OCI-LY7 (cell line): ENCODE data around the gene SP100. TPM values are rescaled to one million over a fixed set of nuclear protein-coding genes. Genes with fewer than 3 reads are reported as not detected.

Experiments used
- Bru-seq: library from RNA; stranded (reverse); fragments of 400-500 nt; gene quantifications from one replicate; lab custom pipeline; 2021; lab: Mats Ljungman, UMichigan
- BruChase-seq, 2 experiments: library from RNA; stranded (reverse); fragments of 400-500 nt; gene quantifications; one replicate each; lab custom pipeline; 2021; lab: Mats Ljungman, UMichigan
- BruUV-seq: library from RNA; stranded (reverse); fragments of 400-500 nt; replicated peaks from 2 replicates; lab custom pipeline; 2021; lab: Mats Ljungman, UMichigan
- CTCF ChIA-PET: fragments of 300-600 bp; sonication (Branson Sonifier 250); formaldehyde crosslinking; loops from one replicate; lab custom pipeline; 2022; ENCODE audit warnings: antibody characterized with exemption; ENCODE audit not compliant: unreplicated experiment; lab: Charles Lee
- POLR2A ChIA-PET: fragments of 300-600 bp; sonication (Branson Sonifier 250); formaldehyde crosslinking; loops from one replicate; lab custom pipeline; 2022; ENCODE audit warnings: antibody characterized with exemption; lab: Charles Lee
- DNase-seq: peaks from one replicate; pipeline ENCODE4 v3.0.0-alpha.2; 2015; ENCODE audit warnings: low spot score
- H2AFZ ChIP-seq: fragments of 200-600 bp; sonication (generic), shearing (Covaris generic); 2 replicates; pipeline ENCODE4 v1.6.1; 2014; ENCODE audit warnings: mild to moderate bottlenecking, antibody characterized with exemption, low read length, moderate library complexity
- H3K27ac ChIP-seq: fragments of 200-600 bp; sonication (generic); 2 replicates; pipeline ENCODE4 v1.5.1; 2014; ENCODE audit warnings: mixed run types, low read depth, mild to moderate bottlenecking, moderate library complexity, low read length, inconsistent platforms; ENCODE audit not compliant: poor library complexity, severe bottlenecking
- H3K36me3 ChIP-seq: fragments of 200-600 bp; sonication (generic); 2 replicates; pipeline ENCODE4 v1.6.1; 2014; ENCODE audit warnings: mild to moderate bottlenecking, antibody characterized with exemption, low read length, moderate library complexity, mixed read lengths; ENCODE audit not compliant: insufficient read depth
- H3K4me1 ChIP-seq: fragments of 200-600 bp; sonication (generic); 2 replicates; pipeline ENCODE4 v1.5.1; 2014; ENCODE audit warnings: mild to moderate bottlenecking, low read length; ENCODE audit not compliant: insufficient read depth, poor library complexity, severe bottlenecking
- H3K4me2 ChIP-seq: fragments of 200-600 bp; sonication (generic); 2 replicates; pipeline ENCODE4 v1.6.1; 2014; ENCODE audit warnings: mild to moderate bottlenecking, low read length
- H3K4me3 ChIP-seq: fragments of 200-600 bp; sonication (generic); 2 replicates; pipeline ENCODE4 v1.5.1; 2014; ENCODE audit warnings: mild to moderate bottlenecking, low read depth, low read length; ENCODE audit not compliant: poor library complexity, severe bottlenecking
- H3K79me2 ChIP-seq: fragments of 200-600 bp; sonication (generic); 2 replicates; pipeline ENCODE4 v1.6.1; 2016; ENCODE audit warnings: low read depth, mild to moderate bottlenecking, low read length, moderate library complexity, mixed read lengths; ENCODE audit not compliant: insufficient read depth
- H3K9me2 ChIP-seq: fragments of 200-600 bp; sonication (generic); 2 replicates; pipeline ENCODE4 v1.6.1; 2016; ENCODE audit warnings: mild to moderate bottlenecking, low read length, mixed read lengths; ENCODE audit not compliant: insufficient read depth
- H3K9me3 ChIP-seq: fragments of 200-600 bp; sonication (generic); 2 replicates; pipeline ENCODE4 v1.6.1; 2014; ENCODE audit warnings: mild to moderate bottlenecking, mixed run types, low read length, mixed read lengths
- H4K20me1 ChIP-seq: fragments of 200-600 bp; sonication (generic); 2 replicates; pipeline ENCODE4 v1.6.1; 2014; ENCODE audit warnings: mild to moderate bottlenecking, antibody characterized with exemption, low read length, moderate library complexity, mixed read lengths; ENCODE audit not compliant: insufficient read depth
- EZH2phosphoT487 ChIP-seq: fragments of 200-600 bp; sonication (generic); IDR thresholded peaks from 2 replicates; pipeline ENCODE4 v1.6.1; 2018; ENCODE audit warnings: low read depth, borderline replicate concordance, mild to moderate bottlenecking, mixed run types, antibody characterized with exemption, low read length, moderate library complexity, mixed read lengths
- intact Hi-C: fragments of 100-400 bp; cut with micrococcal nuclease; formaldehyde crosslinking; loops from one replicate; pipeline ENCODE4 v1.10.0; 2022; ENCODE audit not compliant: unreplicated experiment
- long read RNA-seq: library from polyadenylated mRNA; stranded (forward); transcript quantifications from one replicate; pipeline ENCODE4 v2.0.0, GENCODE V29; 2022
- total RNA-seq, 2 experiments: library from RNA; depleted of rRNA in 1 of 2; stranded (reverse); fragments of >200 nt in 1 of 2; shearing (Covaris generic) in 1 of 2; gene quantifications; 2 replicates each; pipeline ENCODE4 v1.2.3, GENCODE V29; 2014 to 2022
- TF ChIP-seq, protein P1 (sequence below): fragments of 200-600 bp; sonication (generic); conservative IDR thresholded peaks from 2 replicates; pipeline ENCODE4 v1.5.1; 2014; ENCODE audit warnings: mild to moderate bottlenecking, antibody characterized with exemption, low read length, moderate library complexity, mixed read lengths

Gene SP100
- total RNA-seq (2014; rRNA removed; shearing (Covaris generic)) (44.6 and 60.5 TPM in 2 replicates), total RNA-seq (2022) (54.5 and 63.3 TPM in 2 replicates), Bru-seq, nascent RNA (percentile 78 among the genes with signal in this experiment), BruChase-seq, experiment 1, labeled RNA remaining after a 6-hour chase (percentile 64 among the genes with signal in this experiment), BruChase-seq, experiment 2, labeled RNA remaining after a 2-hour chase (percentile 64 among the genes with signal in this experiment)
- long read RNA-seq, transcript SP100-204 (15 exons, 1,898 nt) = major isoform, 25 of 61 reads
- long read RNA-seq, partial matches to known transcripts = 6 of 61 reads
- long read RNA-seq, other reads (novel, unspliced or antisense) = 29 of 61 reads

DNA sequence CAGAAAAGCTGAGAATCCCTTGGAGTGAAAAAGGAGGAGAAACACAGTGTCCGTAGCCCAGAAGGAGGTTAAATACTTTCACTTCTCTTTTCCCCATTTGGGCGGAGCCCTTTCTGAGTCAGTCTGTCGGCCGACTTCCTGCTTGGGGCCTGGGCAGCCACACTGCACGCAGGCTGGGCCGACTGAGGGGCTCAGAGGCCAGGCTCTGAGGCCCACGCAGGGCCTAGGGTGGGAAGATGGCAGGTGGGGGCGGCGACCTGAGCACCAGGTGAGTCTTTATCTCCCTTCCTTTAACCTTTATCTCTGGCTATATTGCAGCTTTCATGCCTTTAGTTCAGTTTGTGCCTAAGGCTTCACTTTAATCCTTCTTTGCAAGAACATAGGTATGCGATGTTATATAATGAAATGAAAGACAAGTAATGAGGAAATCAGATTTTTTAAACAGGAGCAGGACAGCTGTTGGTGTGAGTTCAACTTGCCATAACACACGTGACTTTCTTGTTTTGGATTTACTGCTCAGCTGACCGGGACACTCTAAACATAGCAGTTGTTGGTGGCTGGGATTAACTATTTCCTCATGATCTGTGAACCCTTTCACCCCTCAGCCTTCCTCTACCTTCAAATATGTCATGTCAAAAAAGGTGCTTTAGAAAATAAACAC is at the start of gene SP100:
SP100 (plus strand) TSS at position 141 of the 661 bp plus-strand sequence; CDS start at position 237, 96 bp downstream.
- no peaks in the 10 kb centered on the region for H3K9me2 ChIP-seq
- H3K27ac ChIP-seq = peak within 1 kb of the TSS; percentile 91
- peaks cover 6% of the 10 kb centered on the region; the same call in 1 of the 2 replicates for H3K36me3 ChIP-seq
- BruUV-seq = TSS peak; percentile 53
- DNase-seq = peak; percentile 91
- peaks cover 44% of the 10 kb centered on the region for H3K4me1 ChIP-seq
- H2AFZ ChIP-seq = peak within 1 kb of the TSS; percentile 72
- ChIA-PET POLR2A (interaction anchor here (0.9 to 3.5 kb wide), 7 partner anchors 23 to 209 kb away, joined by 3 to 16 read pairs (median 4); partner anchors contain the start of gene SP140L), CTCF (interaction anchor here (0.6 kb wide), 1 partner anchor 92 kb away, joined by 3 read pairs; no protein-coding TSS in a partner anchor)
- H4K20me1 ChIP-seq = peaks cover 5% of the 10 kb centered on the region; the same call in 1 of the 2 replicates
- H3K9me3 ChIP-seq = no peaks in the 10 kb centered on the region
- peaks cover 48% of the 10 kb centered on the region for H3K79me2 ChIP-seq
- H3K4me2 ChIP-seq = peak within 1 kb of the TSS; percentile 83
- intact Hi-C loops = loop anchor here (1.0 to 5.0 kb wide), 6 partner anchors 25 to 213 kb away; partner anchors contain the start of genes SP140 and SP140L
- H3K4me3 ChIP-seq = peak within 1 kb of the TSS; percentile 72
- TF ChIP-seq, protein P1, sequence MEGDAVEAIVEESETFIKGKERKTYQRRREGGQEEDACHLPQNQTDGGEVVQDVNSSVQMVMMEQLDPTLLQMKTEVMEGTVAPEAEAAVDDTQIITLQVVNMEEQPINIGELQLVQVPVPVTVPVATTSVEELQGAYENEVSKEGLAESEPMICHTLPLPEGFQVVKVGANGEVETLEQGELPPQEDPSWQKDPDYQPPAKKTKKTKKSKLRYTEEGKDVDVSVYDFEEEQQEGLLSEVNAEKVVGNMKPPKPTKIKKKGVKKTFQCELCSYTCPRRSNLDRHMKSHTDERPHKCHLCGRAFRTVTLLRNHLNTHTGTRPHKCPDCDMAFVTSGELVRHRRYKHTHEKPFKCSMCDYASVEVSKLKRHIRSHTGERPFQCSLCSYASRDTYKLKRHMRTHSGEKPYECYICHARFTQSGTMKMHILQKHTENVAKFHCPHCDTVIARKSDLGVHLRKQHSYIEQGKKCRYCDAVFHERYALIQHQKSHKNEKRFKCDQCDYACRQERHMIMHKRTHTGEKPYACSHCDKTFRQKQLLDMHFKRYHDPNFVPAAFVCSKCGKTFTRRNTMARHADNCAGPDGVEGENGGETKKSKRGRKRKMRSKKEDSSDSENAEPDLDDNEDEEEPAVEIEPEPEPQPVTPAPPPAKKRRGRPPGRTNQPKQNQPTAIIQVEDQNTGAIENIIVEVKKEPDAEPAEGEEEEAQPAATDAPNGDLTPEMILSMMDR = no peak
- TF ChIP-seq EZH2phosphoT487 = no peak

DNA sequence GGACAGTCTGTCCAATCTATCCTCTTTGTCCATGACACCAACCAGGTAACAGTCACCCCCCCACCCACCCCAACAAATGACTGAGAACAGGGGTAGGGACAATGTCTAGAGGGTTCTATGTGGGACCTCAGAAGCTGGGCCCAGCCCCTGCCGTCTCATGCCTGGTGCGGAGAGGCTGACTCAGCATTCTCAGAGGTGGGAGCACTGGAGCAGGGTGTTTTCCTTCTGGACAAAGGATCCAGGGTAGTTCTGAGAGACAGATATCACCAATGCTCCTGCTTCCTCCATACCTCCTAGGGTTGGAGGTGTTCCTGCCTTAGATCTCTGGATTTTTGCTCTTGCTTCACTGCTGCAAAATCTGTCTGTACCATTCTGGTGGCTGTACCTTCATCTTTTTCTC is 33.9 kb upstream of the SP100 start:
- DNase-seq = no peak
- no peak overlapping the region for H2AFZ ChIP-seq
- ChIA-PET CTCF (no interaction called here), POLR2A (interaction anchor here (1.0 kb wide), 1 partner anchor 25 kb away, joined by 4 read pairs; no protein-coding TSS in a partner anchor)
- no peak overlapping the region for H3K4me3 ChIP-seq
- no peaks in the 10 kb centered on the region; the same call in 1 of the 2 replicates for H3K36me3 ChIP-seq
- H3K4me1 ChIP-seq = no peaks in the 10 kb centered on the region
- H3K79me2 ChIP-seq = no peaks in the 10 kb centered on the region
- intact Hi-C loops = no loop called here
- no TSS peak for BruUV-seq
- H3K9me2 ChIP-seq = no peaks in the 10 kb centered on the region
- H3K9me3 ChIP-seq = 0 out of 2 replicates have a peak, but pooled peaks cover under 1% of the 10 kb centered on the region
- no peaks in the 10 kb centered on the region for H4K20me1 ChIP-seq
- no peak overlapping the region for H3K4me2 ChIP-seq
- no peak overlapping the region for H3K27ac ChIP-seq
- TF ChIP-seq, protein P1 = no peak
- no peak for TF ChIP-seq EZH2phosphoT487
